ENCODE data around the gene TRIM45.
"Not testable (repeated sequence)": the region's sequence is repeated elsewhere in the genome, so short reads cannot be mapped to it uniquely, and the experiment has no call there.

TRIM45 gene

DNA sequence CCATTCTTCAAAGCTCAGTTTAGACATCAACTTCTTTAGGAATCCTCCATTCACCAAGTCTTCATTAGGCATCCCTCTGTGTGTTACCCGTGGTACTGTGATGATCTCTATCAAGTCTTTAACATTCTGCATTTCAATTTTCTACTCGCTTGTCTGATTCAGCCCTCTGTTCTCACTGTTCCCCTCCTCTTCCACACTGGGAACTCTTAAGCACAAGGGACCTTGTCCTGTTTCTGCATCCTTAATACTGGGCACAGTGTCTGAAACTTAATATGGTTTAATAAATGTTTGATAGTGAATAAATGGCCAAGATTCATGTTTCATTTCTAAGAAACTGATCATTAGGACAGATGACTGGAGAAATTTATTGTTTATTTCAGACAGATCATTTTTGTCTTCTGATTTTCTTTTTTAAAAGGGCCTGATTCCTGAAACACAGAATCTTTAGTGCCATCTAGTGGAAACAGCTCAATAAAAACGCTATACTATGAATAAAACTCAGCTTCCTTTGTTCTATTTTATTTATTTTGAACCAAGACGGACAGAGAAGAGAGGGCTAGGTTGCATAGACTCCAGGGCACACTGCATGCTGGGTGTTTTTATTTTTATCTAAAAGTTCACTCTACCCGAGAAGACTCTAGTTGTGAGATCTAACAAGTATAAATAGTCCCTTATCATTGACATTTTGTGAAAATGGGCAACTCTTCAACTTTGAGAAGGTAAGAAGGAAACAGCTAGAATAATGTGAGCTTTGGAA, 7.0 kb upstream of the TRIM45 start:
- DNase-seq, result peak; percentile 50

- no peak for DNase-seq
These were observed 6.2 kb upstream of the TRIM45 start for GRCh38 chr1:117127795-117128194.

- DNase-seq, result no peak
These were observed 3.1 kb upstream of the TRIM45 start for GRCh38 chr1:117124661-117125060.

DNA sequence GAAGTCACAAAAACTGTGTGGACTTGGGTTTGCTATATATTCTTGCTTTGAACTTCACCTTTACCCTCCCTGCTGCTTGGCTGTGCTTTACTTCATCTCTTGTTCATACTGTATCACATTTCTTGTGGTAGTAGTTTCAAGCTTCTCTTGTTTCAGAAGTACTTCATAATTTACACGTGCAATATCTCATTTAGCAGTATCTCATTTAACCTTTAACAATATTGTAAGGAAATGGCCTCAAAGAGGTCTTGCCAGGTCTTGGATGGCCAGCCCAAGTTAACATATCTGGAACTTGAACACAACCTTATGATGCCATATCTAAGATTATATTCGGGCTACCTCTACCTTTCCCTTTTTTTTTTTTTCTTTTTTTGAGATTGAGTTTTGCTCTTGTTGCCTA, 1.7 kb upstream of the TRIM45 start:
- no peak for DNase-seq

DNA sequence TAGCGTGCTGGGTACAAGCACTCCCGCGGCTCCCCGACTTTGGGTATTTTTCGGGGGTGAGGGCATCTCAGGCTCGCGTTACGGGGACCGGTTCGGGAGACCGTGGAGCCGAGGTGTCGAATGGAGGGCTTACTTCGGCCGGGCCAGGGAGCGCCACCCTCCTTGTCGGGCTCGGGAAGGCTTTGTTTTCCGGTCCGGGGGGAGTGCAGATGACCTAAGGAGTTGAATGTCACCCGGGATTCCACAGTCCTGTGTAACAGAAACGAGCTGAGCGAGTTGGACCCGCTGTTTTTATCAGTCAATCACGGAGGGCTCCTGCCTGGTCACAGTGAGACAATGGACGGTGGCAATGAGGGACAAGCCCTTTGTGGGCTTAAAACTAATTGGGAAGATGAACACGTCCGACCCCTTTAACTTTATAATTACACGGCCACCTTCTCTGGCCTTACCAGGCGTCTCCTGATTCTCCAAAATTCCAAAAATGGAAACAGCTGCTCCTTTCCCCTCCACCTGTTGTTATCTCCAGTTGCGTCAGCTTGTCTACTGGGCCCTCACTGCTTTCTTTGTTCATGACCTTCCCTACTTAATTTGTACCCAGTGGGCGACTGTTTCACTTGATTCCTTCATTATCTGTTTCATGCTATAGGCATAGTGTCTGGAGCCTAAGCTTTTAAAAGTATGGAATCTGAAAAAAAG, 929 bp upstream of the TRIM45 start:
- DNase-seq, result no peak

DNA sequence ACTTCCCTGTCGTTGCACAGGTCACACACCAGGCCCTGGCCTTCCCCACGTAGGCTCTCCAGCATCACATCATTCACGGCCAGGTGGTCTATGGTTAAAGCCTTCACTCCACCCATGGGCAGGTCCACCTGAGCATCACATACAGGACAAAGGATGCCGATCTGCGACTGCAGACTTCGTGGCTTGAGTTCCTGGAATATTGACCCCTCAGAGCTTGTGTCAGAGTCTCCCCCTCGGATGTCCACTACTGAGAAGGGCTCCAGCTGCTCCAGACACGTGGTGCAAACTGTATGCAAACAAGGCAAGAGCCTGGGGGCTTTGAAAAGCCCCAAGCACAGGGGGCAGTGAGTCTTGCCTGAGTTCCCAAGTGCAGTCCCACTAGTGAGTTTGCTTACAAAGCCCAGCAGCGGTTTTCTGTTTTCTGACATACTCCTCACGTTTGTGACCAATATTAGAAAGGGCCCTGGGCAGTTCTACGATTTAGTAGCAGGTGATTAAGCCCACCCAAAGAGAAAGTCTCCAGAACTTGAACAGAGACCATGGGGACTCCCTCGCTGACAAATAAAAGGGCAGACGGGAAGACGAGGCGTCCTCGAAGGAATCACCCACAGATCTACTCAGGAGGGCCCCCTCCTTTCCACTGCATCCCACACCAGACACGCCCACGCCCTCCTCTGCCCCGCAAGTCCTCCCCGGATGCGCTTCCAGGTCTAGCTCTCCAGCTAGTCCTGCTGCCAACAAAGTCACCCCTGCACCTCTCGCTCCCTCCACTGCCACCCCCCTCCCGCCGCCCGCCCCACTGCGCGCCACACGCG, 568 bp downstream of the TRIM45 start:
- DNase-seq, result no peak

DNA sequence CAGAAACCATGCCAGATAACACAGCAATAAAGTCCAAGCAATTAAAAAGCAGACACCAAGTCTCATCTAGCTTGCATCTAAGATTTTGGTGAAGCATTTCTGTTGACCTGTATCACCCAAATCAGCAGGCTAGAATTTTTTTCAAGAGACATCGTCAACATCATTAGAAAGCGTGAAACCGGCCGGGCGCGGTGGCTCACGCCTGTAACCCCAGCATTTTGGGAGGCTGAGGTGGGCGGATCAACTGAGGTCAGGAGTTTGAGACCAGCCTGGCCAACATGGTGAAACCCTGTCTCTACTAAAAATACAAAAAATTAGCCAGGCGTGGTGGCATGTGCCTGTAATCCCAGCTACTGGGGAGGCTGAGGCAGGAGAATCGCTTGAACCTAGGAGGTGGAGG, 2.4 kb downstream of the TRIM45 start:
- not testable (repeated sequence) for DNase-seq

GRCh38 chr1:117118137-117118536, 3.4 kb downstream of the TRIM45 start:
- no peak for DNase-seq

DNA sequence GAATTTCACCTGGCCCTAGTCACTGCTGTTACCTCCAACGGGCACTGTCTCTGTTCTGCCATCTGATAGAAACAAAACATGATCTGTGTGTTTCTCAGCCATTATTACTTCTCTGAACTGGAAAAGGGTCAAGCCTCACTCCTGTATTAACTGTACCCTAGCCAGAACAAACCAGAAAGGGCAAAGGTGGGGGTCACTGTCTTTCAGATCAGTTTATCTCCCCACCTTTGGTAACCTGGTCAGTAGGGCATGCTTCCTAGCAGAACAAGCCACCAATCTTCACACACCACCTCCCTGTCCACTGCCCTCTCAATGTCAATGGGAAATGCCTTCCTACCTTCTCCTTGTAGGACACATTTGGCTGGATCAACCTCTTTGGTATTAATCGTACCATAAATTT, 3.9 kb downstream of the TRIM45 start:
- DNase-seq, result no peak

GRCh38 chr1:117116784-117117130, 4.8 kb downstream of the TRIM45 start:
- DNase-seq, result no peak

DNA sequence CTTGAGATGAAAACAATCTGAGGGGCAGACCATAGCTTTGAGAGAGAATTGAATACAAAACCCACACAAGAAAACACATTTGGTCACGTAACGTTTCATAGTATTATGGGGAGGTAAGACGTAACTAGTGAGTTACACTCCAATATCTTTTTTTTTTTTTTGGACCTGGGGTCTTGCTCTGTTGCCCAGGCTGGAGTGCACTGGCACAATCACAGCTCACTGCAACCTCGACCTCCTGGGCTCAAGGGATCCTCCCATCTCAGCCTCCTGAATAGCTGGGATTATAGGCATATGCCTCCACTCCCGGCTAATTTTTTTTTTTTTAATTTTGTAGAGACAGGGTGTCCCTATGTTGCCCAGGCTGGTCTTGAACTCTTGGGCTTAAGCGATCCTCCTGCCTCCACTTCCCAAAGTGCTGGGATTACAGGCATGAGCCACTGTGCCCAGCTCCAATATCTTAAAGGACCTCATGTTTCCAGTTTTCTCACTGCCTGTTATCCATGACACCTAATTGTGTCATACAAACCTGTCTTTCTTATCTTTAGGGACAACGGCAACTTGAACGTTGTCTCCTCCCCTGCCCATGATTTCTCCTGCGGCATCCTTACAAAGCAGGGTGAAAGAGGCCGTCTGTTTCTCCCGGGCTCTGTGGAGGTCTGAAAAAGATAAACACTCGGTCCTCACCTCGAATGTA, 5.3 kb downstream of the TRIM45 start:
- DNase-seq, result no peak

GRCh38 chr1:117114877-117115276, 6.7 kb downstream of the TRIM45 start:
- DNase-seq, result no peak

GRCh38 chr1:117113199-117113598, 8.3 kb downstream of the TRIM45 start:
- DNase-seq, result no peak

DNA sequence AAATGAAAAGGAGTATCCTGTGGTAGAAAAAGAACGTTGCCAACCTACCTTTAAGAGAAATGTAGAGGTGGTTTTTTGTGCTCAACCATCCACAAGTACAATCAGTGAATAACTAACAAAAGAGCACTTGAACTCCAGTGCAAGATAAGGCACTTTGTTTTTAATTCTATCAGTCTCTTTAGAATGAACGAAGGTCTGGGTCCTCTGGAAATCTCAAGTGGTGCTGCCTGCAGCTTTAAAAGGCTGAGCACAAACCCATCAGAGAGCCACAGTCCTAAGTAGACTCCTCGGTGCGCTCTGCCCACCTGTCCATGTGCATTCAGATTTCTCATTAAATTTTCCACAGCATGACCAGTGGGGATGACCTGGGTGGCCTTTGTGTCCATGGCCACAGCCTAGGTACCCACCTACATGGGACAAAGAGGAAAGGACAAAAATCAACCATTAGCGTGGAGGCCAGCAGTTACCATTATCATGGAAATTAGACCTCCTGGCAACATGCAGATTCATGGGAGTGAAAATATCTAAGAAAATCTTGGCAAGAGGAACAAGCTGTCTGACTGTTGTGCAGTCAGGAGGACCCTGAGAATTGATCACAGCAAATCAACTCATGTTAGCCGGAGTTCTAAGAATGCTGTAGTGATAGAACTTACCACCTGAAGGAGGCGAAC, 9.4 kb downstream of the TRIM45 start:
- no peak for DNase-seq

DNA sequence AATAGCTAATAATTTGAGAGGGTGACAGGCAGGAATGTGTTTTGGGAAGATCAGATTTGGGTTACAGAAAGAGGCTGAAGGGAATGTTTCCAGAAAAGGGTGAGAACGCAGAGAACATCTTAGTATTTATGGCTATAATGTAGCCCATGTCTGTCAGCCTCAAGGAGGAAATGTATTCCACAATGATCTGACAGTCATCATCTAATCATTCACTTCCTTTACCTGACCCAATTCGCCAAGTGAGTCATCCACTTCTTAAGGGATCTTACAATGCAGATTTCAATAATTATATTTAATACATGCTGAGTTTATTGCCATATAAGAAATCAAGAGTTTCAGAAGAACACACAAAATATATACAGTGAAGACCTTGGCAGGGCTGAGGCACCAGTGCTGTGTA, 10.8 kb downstream of the TRIM45 start:
- no peak for DNase-seq

- no peak for DNase-seq
These were observed 14.2 kb downstream of the TRIM45 start for GRCh38 chr1:117107364-117107763.

GRCh38 chr1:117106478-117106877, 15.1 kb downstream of the TRIM45 start:
- DNase-seq, result peak; percentile 25

DNA sequence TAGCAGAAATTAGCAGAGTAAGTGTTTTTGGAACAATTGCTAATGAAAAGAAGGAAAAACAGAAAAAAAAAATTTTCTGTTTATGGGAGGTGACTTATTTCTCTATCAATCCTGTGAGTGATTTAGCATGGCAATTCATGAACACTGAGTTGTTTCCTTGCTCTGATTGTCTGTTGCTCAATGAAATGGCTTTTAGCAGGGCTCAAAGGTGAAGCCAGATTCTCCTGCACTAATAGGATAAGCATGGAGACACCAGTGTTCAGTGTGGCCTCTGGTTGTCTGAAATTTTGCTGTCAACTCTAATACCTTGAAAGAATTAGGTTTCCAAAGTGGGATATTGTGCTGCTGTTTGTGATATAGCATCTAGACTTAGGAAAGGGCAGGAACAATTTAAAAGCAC, 15.8 kb downstream of the TRIM45 start:
- no peak for DNase-seq

DNA sequence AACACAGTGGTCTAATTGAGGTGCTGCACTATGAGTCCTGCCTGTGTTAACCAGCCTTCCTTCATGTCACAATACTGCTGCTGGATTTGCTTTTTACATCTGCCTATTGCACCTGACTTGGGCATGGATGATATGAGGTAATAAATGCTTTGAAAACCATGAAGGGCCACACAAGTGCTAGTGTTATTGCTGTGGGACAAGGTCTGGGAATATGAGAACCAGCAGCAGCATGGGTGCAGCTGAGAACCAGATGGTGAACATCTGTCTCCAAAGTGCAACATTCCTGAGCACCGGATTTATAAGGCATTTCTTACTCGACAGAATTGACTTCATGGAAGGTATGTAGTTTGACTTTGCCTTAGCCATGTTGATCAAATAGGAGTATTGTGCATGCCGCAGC, 16.6 kb downstream of the TRIM45 start:
- DNase-seq, result no peak

GRCh38 chr1:117101858-117102257, 19.7 kb downstream of the TRIM45 start:
- not testable (repeated sequence) for DNase-seq

DNA sequence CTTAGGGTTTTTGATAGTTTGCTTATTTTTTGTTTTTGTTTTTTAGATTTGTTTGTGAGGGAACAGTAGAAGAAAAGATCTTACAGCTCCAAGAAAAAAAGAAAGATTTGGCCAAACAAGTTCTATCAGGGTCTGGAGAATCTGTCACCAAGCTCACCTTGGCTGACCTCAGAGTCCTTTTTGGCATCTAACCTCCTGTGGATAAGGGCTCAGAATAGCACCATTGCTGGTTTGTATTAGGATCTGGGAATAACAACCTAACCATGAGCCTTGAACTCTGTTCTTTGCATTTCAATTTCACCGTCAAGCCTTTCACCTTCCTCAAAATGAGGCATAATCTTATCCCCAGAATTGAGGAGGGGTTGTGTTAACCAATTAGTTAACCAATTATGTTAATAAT, 20.2 kb downstream of the TRIM45 start:
- no peak for DNase-seq

- DNase-seq, result peak; percentile 48
These were observed 23.2 kb downstream of the TRIM45 start for GRCh38 chr1:117098287-117098890.

All from fibroblast of skin of scalp (primary cell).